Spleen (tissue), 11 donors: Measurements from ENCODE around the gene FAT3. TPM values are rescaled to one million over a fixed set of nuclear protein-coding genes. Genes with fewer than 3 reads are reported as not detected.

Experiments
- DNase-seq: peaks from one replicate; pipeline ENCODE4 v3.0.0-alpha.2; 2020
- H3K27ac ChIP-seq, 8 donors: fragments of 200-600 bp; sonication (generic) in 7 of 8; 1 replicate in 4 of 8; 2 replicates in 4 of 8; pipeline versions ENCODE4 v1.5.0 to v1.8.0; 2016 to 2021; ENCODE audit warnings: inconsistent platforms in 4 of 8, mild to moderate bottlenecking in 4 of 8, moderate library complexity in 1 of 8
- H3K27me3 ChIP-seq, 7 donors: fragments of 200-600 bp; sonication (generic) in 6 of 7; replicated peaks in 1 of 7; 1 replicate in 4 of 7; 2 replicates in 3 of 7; pipeline versions ENCODE4 v1.5.0 to v1.8.0; 2016 to 2021; ENCODE audit warnings: inconsistent platforms in 3 of 7, mild to moderate bottlenecking in 1 of 7
- H3K36me3 ChIP-seq, 6 donors: fragments of 200-600 bp; sonication (generic) in 5 of 6; 1 replicate in 4 of 6; 2 replicates in 2 of 6; pipeline versions ENCODE4 v1.5.0 to v1.8.0; 2016 to 2021; ENCODE audit warnings: inconsistent platforms in 2 of 6
- H3K4me1 ChIP-seq, 6 donors: fragments of 200-600 bp; sonication (generic) in 5 of 6; 1 replicate in 3 of 6; 2 replicates in 3 of 6; pipeline versions ENCODE4 v1.5.0 to v1.8.0; 2016 to 2021; ENCODE audit warnings: inconsistent platforms in 3 of 6
- H3K4me3 ChIP-seq, 8 donors: fragments of 200-600 bp; sonication (generic) in 7 of 8; 1 replicate in 4 of 8; 2 replicates in 4 of 8; pipeline versions ENCODE4 v1.5.0 to v1.8.0; 2016 to 2021; ENCODE audit warnings: inconsistent platforms in 4 of 8, mild to moderate bottlenecking in 4 of 8, moderate library complexity in 2 of 8
- H3K9me3 ChIP-seq, 8 donors: fragments of 200-600 bp; sonication (generic) in 7 of 8; 1 replicate in 4 of 8; 2 replicates in 4 of 8; pipeline versions ENCODE4 v1.5.0 to v1.8.0; 2016 to 2021; ENCODE audit warnings: inconsistent platforms in 4 of 8
- CTCF ChIP-seq, 11 experiments: fragments of 200-600 bp in 7 of 11; fragments of 450-650 bp in 4 of 11; sonication (generic) in 4 of 11; IDR thresholded peaks in 8 of 11; conservative IDR thresholded peaks in 3 of 11; 1 replicate in 7 of 11; 2 replicates in 4 of 11; pipeline versions ENCODE4 v1.4.0 to v1.8.0; 2016 to 2021; ENCODE audit warnings: antibody characterized with exemption in 11 of 11, inconsistent platforms in 4 of 11, mild to moderate bottlenecking in 1 of 11
- POLR2A ChIP-seq, 3 donors: fragments of 450-650 bp; IDR thresholded peaks; one replicate each; pipeline ENCODE4 v1.5.1; 2017; ENCODE audit warnings: antibody characterized with exemption in 3 of 3, mild to moderate bottlenecking in 1 of 3
- POLR2AphosphoS5 ChIP-seq, 3 donors: sonication (generic); formaldehyde crosslinking; IDR thresholded peaks; one replicate each; pipeline ENCODE4 v1.5.1; 2017; ENCODE audit warnings: antibody characterized with exemption in 3 of 3
- WGBS, 5 donors: extraction: QIAGEN DNeasy Blood & Tissue Kit in 3 of 5; methylation state at CpG; one replicate each; pipeline versions ENCODE4 v1.1.5 to v1.1.7; 2013 to 2018; 5-methylcytosine and 5-hydroxymethylcytosine counted together
- intact Hi-C: fragments of 100-400 bp; cut with DNase I; formaldehyde crosslinking; loops from one replicate; pipeline ENCODE4 v1.15.0; 2023; ENCODE audit warnings: low total_unique reads
- polyA plus RNA-seq, 3 donors: library from polyadenylated mRNA; stranded (reverse); fragments of 200-250 nt; gene quantifications; one replicate each; pipeline ENCODE4 v1.2.1, GENCODE V29; 2013
- total RNA-seq, 7 donors: library from RNA; depleted of rRNA in 3 of 7; stranded (reverse); fragments of >200 nt in 3 of 7; fragmentation: NEBNext Ultra II Directional in 4 of 7; extraction: Animal tissue kit (Norgen Biotek cat#: 25700) in 4 of 7; gene quantifications; one replicate each; pipeline versions ENCODE4 v1.1.0 to v1.2.1, GENCODE V29; 2016 to 2021
- donor health status: healthy with polysubstance abuse.
- donor health status: DM: no; HTN: no; CAD: no; lungs with moderate emphysema.
- donor health status: DM: no; HTN: no; CAD: no.
- donor health status: Bipolar disorder and iron deficiency.
- donor health status: healthy.
- donor health status: DM: no; HTN: no; CAD: no.
- donor health status: DM: yes; HTN: yes; CAD: no.

The FAT3 gene
- total and polyA plus RNA-seq, 10 donors, result 0.02 to 0.57 (median 0.25) TPM

GRCh38 chr11:92227230-92227814 lies 2.7 kb downstream of the FAT3 start:
- no peaks in the 10 kb centered on the region for H3K9me3 ChIP-seq
- WGBS, 5 donors, result 6 to 10% (median 7%) methylated on average over 13 of the region's 13 CpGs
- no peak overlapping the region for H3K27ac ChIP-seq
- H3K36me3 ChIP-seq, result no peaks in the 10 kb centered on the region
- no peak for TF ChIP-seq CTCF (IDR thresholded peaks at IDR 0.05 in 8 of 11, conservative IDR thresholded peaks at IDR 0.05 in 3 of 11)
- no peak for TF ChIP-seq POLR2AphosphoS5 (IDR thresholded peaks at IDR 0.05)
- TF ChIP-seq POLR2A (IDR thresholded peaks at IDR 0.05), result no peak
- DNase-seq, result no peak
- intact Hi-C loops, result no loop called here
- H3K4me3 ChIP-seq, result no peak overlapping the region
- peaks cover 0 to 89% (median 42%) of the 10 kb centered on the region in 7 donors for H3K27me3 ChIP-seq
- peaks cover 0 to 31% (median 12%) of the 10 kb centered on the region in 6 donors for H3K4me1 ChIP-seq

- TF ChIP-seq POLR2A (IDR thresholded peaks at IDR 0.05) (no peak), CTCF (IDR thresholded peaks at IDR 0.05 in 8 of 11, conservative IDR thresholded peaks at IDR 0.05 in 3 of 11) (no peak)
- no peak for DNase-seq
- H3K4me1 ChIP-seq, result peaks cover 0 to 31% (median 12%) of the 10 kb centered on the region in 6 donors
- peaks cover 0 to 80% (median 39%) of the 10 kb centered on the region in 7 donors for H3K27me3 ChIP-seq
- no peak overlapping the region for H3K4me3 ChIP-seq
- H3K9me3 ChIP-seq, result no peaks in the 10 kb centered on the region
- WGBS, 5 donors, result 56 to 72% (median 63%) methylated on average over 6 of the region's 6 CpGs
- no peak overlapping the region for H3K27ac ChIP-seq
- intact Hi-C loops, result no loop called here
- H3K36me3 ChIP-seq, result no peaks in the 10 kb centered on the region
Observed at GRCh38 chr11:92227959-92228935, 3.6 kb downstream of the FAT3 start.

GRCh38 chr11:92236856-92237255 lies 12.2 kb downstream of the FAT3 start:
- no peaks in the 10 kb centered on the region for H3K4me1 ChIP-seq
- no peaks in the 10 kb centered on the region for H3K9me3 ChIP-seq
- no peak for DNase-seq
- TF ChIP-seq POLR2AphosphoS5 (IDR thresholded peaks at IDR 0.05) (no peak), CTCF (IDR thresholded peaks at IDR 0.05 in 8 of 11, conservative IDR thresholded peaks at IDR 0.05 in 3 of 11) (no peak), POLR2A (IDR thresholded peaks at IDR 0.05) (no peak)
- no peak overlapping the region for H3K4me3 ChIP-seq
- 64 to 86% (median 69%) methylated on average over 1 of the region's 1 CpG for WGBS, 5 donors
- H3K36me3 ChIP-seq, result no peaks in the 10 kb centered on the region
- H3K27me3 ChIP-seq, result peaks cover 0 to 4% (median 0%) of the 10 kb centered on the region in 7 donors
- intact Hi-C loops, result no loop called here
- no peak overlapping the region for H3K27ac ChIP-seq

GRCh38 chr11:92240916-92241315 lies 16.3 kb downstream of the FAT3 start:
- no peak overlapping the region for H3K27ac ChIP-seq
- H3K36me3 ChIP-seq, result no peaks in the 10 kb centered on the region
- intact Hi-C loops, result no loop called here
- H3K4me3 ChIP-seq, result no peak overlapping the region
- peaks cover 0 to 6% (median under 1%) of the 10 kb centered on the region in 8 donors for H3K9me3 ChIP-seq
- no peak for TF ChIP-seq POLR2AphosphoS5 (IDR thresholded peaks at IDR 0.05)
- no peak for TF ChIP-seq POLR2A (IDR thresholded peaks at IDR 0.05)
- TF ChIP-seq CTCF (IDR thresholded peaks at IDR 0.05 in 8 of 11, conservative IDR thresholded peaks at IDR 0.05 in 3 of 11), result no peak
- WGBS, 5 donors, result 3 to 28% (median 8%) methylated on average over 1 of the region's 1 CpG
- no peaks in the 10 kb centered on the region for H3K27me3 ChIP-seq
- DNase-seq, result no peak
- no peaks in the 10 kb centered on the region for H3K4me1 ChIP-seq
